Rectal smooth muscle tissue (tissue), 1 donor: Measurements from ENCODE around the gene KLHL17.

ENCODE experiments used
- H3K27ac ChIP-seq: one replicate; pipeline ENCODE4 v1.7.0; 2013; ENCODE audit warnings: low read depth, low read length, inconsistent platforms
- H3K27me3 ChIP-seq: one replicate; pipeline ENCODE4 v1.7.0; 2013; ENCODE audit warnings: low read length; ENCODE audit not compliant: control insufficient read depth, insufficient read depth
- H3K36me3 ChIP-seq: one replicate; pipeline ENCODE4 v1.7.0; 2013; ENCODE audit warnings: low read length; ENCODE audit not compliant: control insufficient read depth, insufficient read depth
- H3K4me1 ChIP-seq: one replicate; pipeline ENCODE4 v1.7.0; 2013; ENCODE audit warnings: low read length; ENCODE audit not compliant: control insufficient read depth, insufficient read depth
- H3K4me3 ChIP-seq: one replicate; pipeline ENCODE4 v1.7.0; 2013; ENCODE audit warnings: low read length
- H3K9ac ChIP-seq: one replicate; pipeline ENCODE4 v1.7.0; 2013; ENCODE audit warnings: low read length

KLHL17 gene

DNA sequence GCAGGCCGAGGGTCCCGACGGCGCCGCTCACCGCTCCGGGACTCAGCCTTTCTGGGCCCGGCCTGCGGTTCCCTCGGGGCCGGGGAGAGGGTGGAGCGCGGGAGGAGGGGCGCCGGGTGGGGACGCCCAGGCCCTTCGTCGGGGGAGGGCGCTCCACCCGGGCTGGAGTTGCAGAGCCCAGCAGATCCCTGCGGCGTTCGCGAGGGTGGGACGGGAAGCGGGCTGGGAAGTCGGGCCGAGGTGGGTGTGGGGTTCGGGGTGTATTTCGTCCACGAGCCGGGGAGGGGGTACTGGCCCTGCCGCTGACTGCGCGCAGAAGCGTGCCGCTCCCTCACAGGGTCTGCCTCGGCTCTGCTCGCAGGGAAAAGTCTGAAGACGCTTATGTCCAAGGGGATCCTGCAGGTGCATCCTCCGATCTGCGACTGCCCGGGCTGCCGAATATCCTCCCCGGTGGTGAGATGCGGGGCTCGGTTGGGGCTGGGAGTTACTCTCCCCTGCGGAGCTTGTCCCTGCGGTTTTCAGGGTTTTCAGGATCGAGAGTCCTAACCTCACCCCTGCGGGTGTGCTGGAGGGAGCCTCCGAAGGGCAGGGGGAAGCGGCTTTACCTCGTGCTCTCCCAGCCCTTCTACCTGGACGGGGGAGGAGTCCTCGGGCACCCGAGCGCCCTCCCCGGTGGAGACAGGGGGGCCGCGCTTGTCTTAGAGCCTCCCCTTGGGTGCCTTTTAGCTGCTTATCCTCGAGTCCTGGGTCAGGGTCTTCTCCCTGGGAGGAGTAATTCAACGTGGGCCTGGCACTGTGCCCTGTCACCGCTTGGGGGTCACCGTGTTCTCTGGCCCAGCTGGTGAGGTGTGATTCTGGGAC lies 34.6 kb upstream of the KLHL17 start:
- Histone ChIP-seq H3K4me3 (peak overlapping the region; percentile 25), H3K4me1 (peaks cover 5% of the 10 kb centered on the region), H3K27me3 (peaks cover 35% of the 10 kb centered on the region), H3K27ac (no peak overlapping the region), H3K9ac (no peak overlapping the region), H3K36me3 (no peaks in the 10 kb centered on the region)

- no peak overlapping the region for H3K27ac ChIP-seq
- peaks cover 31% of the 10 kb centered on the region for H3K27me3 ChIP-seq
- H3K4me1 ChIP-seq: no peaks in the 10 kb centered on the region
- no peaks in the 10 kb centered on the region for H3K36me3 ChIP-seq
- no peak overlapping the region for H3K4me3 ChIP-seq
- H3K9ac ChIP-seq: no peak overlapping the region
These were observed 33.1 kb upstream of the KLHL17 start for GRCh38 chr1:927234-927633.

DNA sequence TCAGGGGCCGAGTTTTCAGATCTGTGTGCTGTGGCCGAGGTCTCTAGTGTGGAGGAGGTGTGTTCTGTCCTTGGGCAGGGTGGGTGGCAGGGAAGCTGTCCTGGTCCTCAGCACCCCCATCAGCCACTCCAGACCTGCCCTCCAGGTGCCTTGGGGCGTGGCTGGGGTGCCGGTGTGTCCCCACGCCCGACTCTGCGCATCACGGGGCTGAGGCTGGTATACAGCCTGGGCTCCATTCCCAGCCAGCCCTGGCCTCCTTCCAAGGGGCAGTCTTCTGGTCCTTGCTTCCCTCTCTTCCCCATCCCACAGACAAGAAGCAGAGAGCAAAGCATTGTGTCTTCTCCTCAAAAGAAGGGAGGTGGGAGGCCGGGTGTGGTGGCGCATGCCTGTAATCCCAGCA lies 32.6 kb upstream of the KLHL17 start:
- Histone ChIP-seq H3K4me3 (no peak overlapping the region), H3K27ac (no peak overlapping the region), H3K9ac (no peak overlapping the region), H3K36me3 (no peaks in the 10 kb centered on the region), H3K4me1 (no peaks in the 10 kb centered on the region), H3K27me3 (peaks cover 30% of the 10 kb centered on the region)

DNA sequence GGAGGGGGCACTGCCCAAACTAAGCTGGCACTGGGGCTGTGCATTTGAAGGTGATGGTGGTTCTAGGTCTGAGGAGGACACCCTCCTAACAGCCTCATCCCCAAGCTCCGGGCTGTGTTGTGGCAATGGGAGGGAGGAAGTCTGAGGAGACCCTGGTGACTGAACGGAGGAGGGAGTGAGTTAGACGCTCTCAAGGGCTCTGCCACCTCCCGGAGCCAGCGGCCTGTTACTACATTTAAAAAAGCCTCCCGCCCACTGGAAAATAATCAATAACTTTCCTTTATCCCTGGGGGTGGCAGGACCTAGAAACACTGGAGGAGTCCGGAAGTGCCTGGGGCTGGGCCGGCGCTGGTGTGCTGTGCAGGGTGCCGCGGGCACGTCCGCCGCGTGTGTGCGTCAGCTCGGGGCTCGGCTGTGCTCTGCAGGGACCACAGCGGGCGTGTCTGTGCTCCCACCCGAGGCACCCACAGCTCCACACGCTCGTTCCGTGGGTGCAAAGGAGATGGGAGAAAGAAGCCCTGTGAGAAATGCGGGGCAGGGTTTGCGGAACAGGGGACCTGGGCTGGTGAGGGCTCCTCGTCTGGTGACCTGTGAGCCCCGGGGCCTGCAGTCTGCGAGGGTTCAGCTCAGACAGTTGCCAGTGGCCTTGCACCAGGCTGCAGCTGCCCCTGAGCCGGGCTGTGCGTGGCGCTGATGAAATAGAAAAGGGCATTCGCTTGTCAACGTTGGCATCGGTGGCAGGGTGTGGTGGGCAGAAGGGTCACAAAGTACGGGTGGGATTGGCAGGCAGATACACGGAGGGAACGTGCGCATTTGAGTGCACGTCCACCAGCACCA lies 31.3 kb upstream of the KLHL17 start:
- H3K9ac ChIP-seq: no peak overlapping the region
- no peaks in the 10 kb centered on the region for H3K36me3 ChIP-seq
- no peak overlapping the region for H3K4me3 ChIP-seq
- peaks cover 26% of the 10 kb centered on the region for H3K27me3 ChIP-seq
- no peaks in the 10 kb centered on the region for H3K4me1 ChIP-seq
- no peak overlapping the region for H3K27ac ChIP-seq

GRCh38 chr1:929712-930632 lies 30.4 kb upstream of the KLHL17 start:
- Histone ChIP-seq H3K27ac (no peak overlapping the region), H3K4me1 (no peaks in the 10 kb centered on the region), H3K9ac (no peak overlapping the region), H3K36me3 (no peaks in the 10 kb centered on the region), H3K4me3 (no peak overlapping the region), H3K27me3 (peaks cover 28% of the 10 kb centered on the region)

DNA sequence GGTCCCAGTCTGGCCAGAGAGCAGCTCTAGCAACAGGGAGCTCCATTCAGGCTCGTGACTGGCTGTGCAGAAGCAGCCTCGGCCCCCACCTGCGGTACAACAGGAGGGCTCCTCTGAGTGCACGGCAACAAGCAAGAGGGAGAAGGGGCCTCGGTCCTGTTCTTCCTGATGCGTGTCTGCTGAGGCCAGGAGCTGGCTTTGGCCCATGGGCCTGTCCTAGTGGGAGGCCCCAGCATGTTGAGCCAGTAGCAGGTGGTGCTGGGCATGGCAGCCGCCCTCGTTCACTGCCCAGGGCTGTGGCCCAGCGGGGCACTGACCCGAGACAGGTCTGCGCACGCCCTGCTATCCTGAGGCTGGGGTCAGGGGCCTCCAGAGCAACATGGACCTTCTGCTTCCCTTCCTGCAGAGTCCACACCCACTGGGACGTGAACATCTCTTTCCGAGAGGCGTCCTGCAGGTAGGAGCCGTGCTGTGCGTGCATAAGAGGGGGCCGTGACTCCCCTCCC lies 29.7 kb upstream of the KLHL17 start:
- Histone ChIP-seq H3K4me3 (no peak overlapping the region), H3K9ac (no peak overlapping the region), H3K27me3 (peaks cover 34% of the 10 kb centered on the region), H3K36me3 (no peaks in the 10 kb centered on the region), H3K4me1 (no peaks in the 10 kb centered on the region), H3K27ac (no peak overlapping the region)

DNA sequence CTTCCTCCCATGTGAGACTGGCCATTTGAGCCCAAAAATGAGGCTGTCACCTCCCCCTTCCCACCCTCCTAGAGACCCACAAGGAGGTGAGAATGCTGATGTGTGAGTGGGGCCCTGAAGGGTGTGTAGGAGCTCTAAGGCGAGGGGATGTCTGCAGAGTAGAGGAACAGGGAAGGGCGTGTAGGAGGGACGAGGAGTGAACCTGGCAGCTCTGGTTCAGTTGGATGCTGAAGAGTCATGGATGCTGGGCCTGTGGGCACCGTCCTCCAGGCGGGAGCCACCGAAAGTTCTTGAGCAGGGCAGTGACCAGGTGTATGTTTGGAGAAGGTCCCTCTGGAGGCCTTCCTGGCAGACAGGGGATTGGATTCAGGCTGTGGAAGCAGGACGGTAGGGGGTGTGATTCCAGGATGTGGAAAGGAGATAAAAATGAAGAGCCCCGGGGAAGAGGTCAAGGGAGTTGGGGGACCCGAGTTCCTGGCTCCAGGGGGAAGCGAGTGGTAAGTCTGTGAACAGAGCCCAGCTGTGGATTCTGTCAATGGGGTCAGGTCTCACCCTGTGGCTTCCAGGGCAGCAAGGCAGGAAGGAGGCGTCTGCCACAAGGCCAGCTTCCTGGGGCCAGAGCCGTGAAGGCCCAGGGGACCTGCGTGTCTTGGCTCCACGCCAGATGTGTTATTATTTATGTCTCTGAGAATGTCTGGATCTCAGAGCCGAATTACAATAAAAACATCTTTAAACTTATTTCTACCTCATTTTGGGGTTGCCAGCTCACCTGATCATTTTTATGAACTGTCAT lies 28.8 kb upstream of the KLHL17 start:
- peaks cover 26% of the 10 kb centered on the region for H3K27me3 ChIP-seq
- H3K36me3 ChIP-seq: no peaks in the 10 kb centered on the region
- H3K4me1 ChIP-seq: no peaks in the 10 kb centered on the region
- H3K27ac ChIP-seq: no peak overlapping the region
- H3K4me3 ChIP-seq: no peak overlapping the region
- H3K9ac ChIP-seq: no peak overlapping the region

GRCh38 chr1:932173-932510 lies 28.2 kb upstream of the KLHL17 start:
- no peaks in the 10 kb centered on the region for H3K36me3 ChIP-seq
- peaks cover 22% of the 10 kb centered on the region for H3K27me3 ChIP-seq
- H3K4me3 ChIP-seq: no peak overlapping the region
- H3K27ac ChIP-seq: no peak overlapping the region
- H3K4me1 ChIP-seq: no peaks in the 10 kb centered on the region
- no peak overlapping the region for H3K9ac ChIP-seq

DNA sequence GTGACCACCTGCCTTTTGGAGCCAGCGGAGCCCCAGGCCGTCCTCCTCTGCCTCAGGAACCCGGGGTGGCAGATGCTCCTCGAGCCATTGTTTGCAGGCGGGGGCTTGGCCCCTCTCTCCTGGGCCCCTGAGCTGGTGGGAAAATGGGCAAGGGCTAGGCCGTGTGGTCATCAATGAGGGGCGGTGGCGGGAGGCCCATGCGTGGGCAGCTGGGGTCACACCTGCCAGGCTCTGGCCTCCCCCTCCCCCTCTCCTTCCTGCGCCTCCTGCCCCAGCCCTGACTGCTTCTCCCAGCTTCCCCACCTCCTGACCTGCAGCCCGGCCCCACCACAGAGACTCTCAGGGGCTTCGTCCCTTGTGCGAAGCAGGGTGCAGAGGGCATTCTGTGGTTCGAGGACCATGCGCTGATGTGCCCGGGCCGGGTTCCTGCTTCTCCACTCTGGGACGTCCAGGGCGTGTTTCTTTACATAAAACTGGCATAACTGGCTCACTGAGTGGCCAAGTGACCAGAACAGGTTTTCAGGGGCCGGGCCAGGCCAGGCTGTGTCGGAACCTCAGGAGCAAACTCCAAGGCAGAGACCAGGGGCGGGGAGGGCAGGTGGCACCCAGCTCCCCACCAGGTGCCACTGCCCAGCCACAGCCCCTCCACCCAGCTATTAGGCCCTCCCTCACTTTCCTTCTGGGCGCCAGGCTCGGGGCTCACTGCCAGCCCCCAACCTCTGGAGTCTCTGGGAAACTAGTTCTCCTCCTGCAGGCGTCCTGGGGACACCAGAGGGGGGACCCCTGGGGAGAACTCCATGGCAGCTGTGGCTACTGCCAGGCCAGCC lies 27.4 kb upstream of the KLHL17 start:
- no peak overlapping the region for H3K4me3 ChIP-seq
- H3K4me1 ChIP-seq: no peaks in the 10 kb centered on the region
- H3K27me3 ChIP-seq: peaks cover 22% of the 10 kb centered on the region
- H3K36me3 ChIP-seq: no peaks in the 10 kb centered on the region
- no peak overlapping the region for H3K27ac ChIP-seq
- no peak overlapping the region for H3K9ac ChIP-seq

GRCh38 chr1:933603-933940 lies 26.8 kb upstream of the KLHL17 start:
- Histone ChIP-seq H3K4me1 (no peaks in the 10 kb centered on the region), H3K4me3 (no peak overlapping the region), H3K27ac (no peak overlapping the region), H3K36me3 (no peaks in the 10 kb centered on the region), H3K27me3 (peaks cover 25% of the 10 kb centered on the region), H3K9ac (no peak overlapping the region)
